Measurements from ENCODE around the gene HELB. TPM values are rescaled to one million over a fixed set of nuclear protein-coding genes. Genes with fewer than 3 reads are reported as not detected.
A peak's percentile ranks its signal among the peaks of the same experiment; 100 is the strongest.

The HELB gene
- total and polyA plus RNA-seq, 2 of the 4 experiments (the other 2 are of a cell fraction): 0.72 to 2.9 TPM

- CTCF ChIA-PET: interaction anchor here (0.6 to 0.9 kb wide), 2 partner anchors 9 to 145 kb away, joined by 3 to 6 read pairs; no protein-coding TSS in a partner anchor
Observed at GRCh38 chr12:66320996-66321395, 18.7 kb downstream of the HELB start.

More at GRCh38 chr12:66320996-66321395, 18.7 kb downstream of the HELB start:
- Histone ChIP-seq H2AK9ac (replicated peaks; ENCODE audit: low read depth, low read length, poor library complexity) (no peak overlapping the region), H4K8ac (ENCODE audit: low read depth in 2 of 2, low read length in 2 of 2) (no peak overlapping the region), H3K18ac (ENCODE audit: low read depth, low read length) (no peak overlapping the region), H3K9me3 (ENCODE audit: control insufficient read depth, insufficient read depth, low read length) (no peaks in the 10 kb centered on the region), H2BK15ac (ENCODE audit: low read depth, low read length) (no peak overlapping the region), H2AFZ (replicated peaks; ENCODE audit: low read length, poor library complexity) (no peak overlapping the region), H3K27ac (ENCODE audit: insufficient read depth, low read length) (no peak overlapping the region), H3K4ac (ENCODE audit: low read depth, low read length) (no peak overlapping the region), H3K4me1 (ENCODE audit: control insufficient read depth, insufficient read depth, low read length) (no peaks in the 10 kb centered on the region), H3K27me3 (ENCODE audit: control insufficient read depth, insufficient read depth, low read length) (no peaks in the 10 kb centered on the region), H3K56ac (ENCODE audit: extremely low read depth, insufficient read depth, low read length) (no peak overlapping the region), H3K9me1 (ENCODE audit: insufficient read depth, low read length) (no peaks in the 10 kb centered on the region; the same call in 1 of the 2 replicates), H3K23ac (ENCODE audit: low read depth, low read length) (no peak overlapping the region), H3K4me2 (ENCODE audit: low read depth, low read length) (no peak overlapping the region), H3K79me1 (ENCODE audit: low read depth in 1 of 2, low read length in 2 of 2) (no peaks in the 10 kb centered on the region), H3K36me3 (ENCODE audit: control insufficient read depth, insufficient read depth, low read length) (peaks cover 2% of the 10 kb centered on the region; the same call in 1 of the 2 replicates), H2BK5ac (ENCODE audit: low read depth, low read length, poor library complexity, severe bottlenecking) (no peak overlapping the region), H4K20me1 (ENCODE audit: insufficient read depth, low read length) (no peaks in the 10 kb centered on the region), H4K91ac (ENCODE audit: insufficient read depth, low read depth, low read length) (no peak overlapping the region), H3K9ac (ENCODE audit: low read depth, low read length) (no peak overlapping the region), H2AK5ac (ENCODE audit: low read depth, low read length) (no peak overlapping the region), H3K14ac (replicated peaks; ENCODE audit: low read depth, low read length) (no peak overlapping the region), H3K4me3 (ENCODE audit: insufficient read depth, low read depth, low read length) (no peak overlapping the region), H2BK20ac (ENCODE audit: low read depth, low read length) (no peak overlapping the region), H4K5ac (ENCODE audit: low read depth, low read length) (no peak overlapping the region), H2BK120ac (ENCODE audit: low read depth, low read length) (no peak overlapping the region)
- DNase-seq (peak; percentile 16), ATAC-seq (ENCODE audit: low read depth) (no peak)
- WGBS, 2 experiments (ENCODE audit: extremely low coverage in 2 of 2, insufficient read length in 1 of 2): no CpG with 5 or more reads among the region's 3 CpGs
- BruUV-seq (replicated peaks): no TSS peak
- intact Hi-C loops (cut with micrococcal nuclease): no loop called here
- no peak for TF ChIP-seq FOS (IDR thresholded peaks at IDR 0.05; ENCODE audit: low read depth, low read length)
- dilution Hi-C loops (cut with HindIII; ENCODE audit: low sequenced_read_pairs, unreplicated experiment): no loop called here
- in situ Hi-C loops (cut with MboI; ENCODE audit: low sequenced_read_pairs): no loop called here
- POLR2A ChIA-PET (ENCODE audit: unreplicated experiment): no interaction called here
